Epithelial cell of prostate (primary cell): ENCODE data around the gene PLXNB2.
A peak's percentile ranks its signal among the peaks of the same experiment; 100 is the strongest.

ENCODE experiments used
- DNase-seq: peaks from one replicate; pipeline ENCODE4 v3.0.0-alpha.2; 2011; ENCODE audit warnings: low read depth, low spot score
- H3K27ac ChIP-seq: fragments of 450-650 bp; 2 replicates; pipeline ENCODE4 v1.5.1; 2017; ENCODE audit warnings: mild to moderate bottlenecking

The PLXNB2 gene

GRCh38 chr22:50243685-50244419 lies 63.6 kb downstream of the PLXNB2 start:
- H3K27ac ChIP-seq, result peak overlapping the region; percentile 86
- DNase-seq, result no peak

GRCh38 chr22:50242406-50242949 lies 65.0 kb downstream of the PLXNB2 start:
- no peak for DNase-seq
- H3K27ac ChIP-seq, result no peak overlapping the region

GRCh38 chr22:50238755-50239154 lies 68.7 kb downstream of the PLXNB2 start:
- no peak overlapping the region for H3K27ac ChIP-seq
- DNase-seq, result no peak

DNA sequence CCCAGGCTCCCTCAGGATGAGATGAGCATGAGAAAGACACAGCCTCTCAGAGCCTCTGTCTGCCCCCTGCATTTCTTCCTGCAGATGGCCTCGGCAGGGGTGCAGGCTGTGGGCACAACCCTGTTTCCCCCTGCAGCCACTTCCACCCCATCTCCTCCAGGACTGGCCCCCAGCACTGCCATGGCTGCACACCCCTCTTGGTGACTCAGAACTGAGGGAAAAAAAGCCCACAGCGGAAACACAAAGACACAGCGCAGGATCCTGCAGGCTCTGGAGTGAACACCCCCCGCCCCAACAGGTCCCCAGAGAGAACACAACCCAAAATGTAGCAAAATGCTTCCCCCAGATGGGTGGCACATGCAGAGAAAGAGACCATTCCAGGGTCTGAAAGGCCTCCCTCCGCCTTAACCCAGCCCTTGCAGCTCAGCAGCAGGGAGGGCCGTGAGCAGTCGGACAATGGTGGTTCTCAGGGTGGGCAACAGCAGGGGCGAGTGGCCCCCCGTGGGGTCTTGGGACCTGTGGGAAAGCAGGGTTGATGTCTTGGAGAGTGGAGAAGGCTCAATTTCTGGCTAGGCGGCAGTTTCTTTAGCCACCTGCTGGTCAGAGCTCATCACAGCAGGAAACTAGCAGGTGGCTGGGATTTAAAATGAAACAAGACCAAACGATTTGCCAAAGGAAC lies 70.6 kb downstream of the PLXNB2 start:
- no peak overlapping the region for H3K27ac ChIP-seq
- DNase-seq, result no peak

DNA sequence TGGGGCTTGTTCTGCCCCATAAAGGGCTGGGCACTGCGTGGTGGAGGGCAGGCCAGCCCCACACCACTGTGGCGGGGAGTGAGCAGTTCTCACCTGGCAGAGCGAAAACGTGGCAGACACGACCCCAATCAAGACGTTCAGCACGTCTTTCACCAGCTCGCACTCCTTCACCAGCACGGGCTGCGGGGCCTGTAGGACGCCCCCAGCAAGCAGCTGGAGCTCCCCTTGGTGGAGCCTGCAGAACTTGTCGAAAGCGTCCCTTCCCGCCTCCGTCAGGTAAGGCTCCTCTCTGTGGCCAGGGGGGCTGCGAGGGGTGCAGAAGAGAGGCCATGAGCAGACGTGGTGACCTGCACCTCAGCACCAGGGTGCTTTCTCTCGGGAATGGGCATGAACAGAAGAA lies 74.2 kb downstream of the PLXNB2 start:
- H3K27ac ChIP-seq, result no peak overlapping the region
- no peak for DNase-seq

DNA sequence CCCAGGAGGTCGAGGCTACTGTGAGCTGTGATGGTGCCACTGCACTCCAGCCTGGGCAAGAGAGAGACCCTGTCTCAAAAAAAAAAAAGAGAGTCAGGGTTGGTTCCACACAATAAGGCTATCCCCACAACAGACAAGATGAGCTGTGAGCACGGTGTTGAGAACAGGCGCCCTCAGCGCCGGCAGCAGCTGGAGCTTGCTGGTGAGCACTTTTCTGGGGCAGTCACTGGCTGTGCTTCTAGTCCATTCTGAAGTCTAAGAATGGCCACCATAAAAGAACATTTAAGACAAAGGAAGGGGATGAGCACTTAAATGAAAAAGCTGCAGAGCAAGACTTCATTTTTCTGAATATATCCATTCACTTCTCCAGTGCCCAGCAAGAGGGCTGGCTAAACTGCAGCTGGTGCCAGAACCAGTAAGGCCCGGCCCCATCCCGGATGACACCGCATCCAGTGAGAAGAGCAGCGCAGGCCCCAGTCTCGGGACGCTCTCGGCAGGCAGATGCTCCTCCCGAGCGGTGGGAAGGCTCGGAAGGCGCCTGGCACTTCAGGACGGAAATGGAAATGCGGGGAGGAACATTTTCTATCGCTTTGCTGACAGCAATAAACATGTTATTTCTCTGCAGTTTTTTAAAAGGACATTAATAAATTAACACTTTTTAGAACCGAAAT lies 74.8 kb downstream of the PLXNB2 start:
- DNase-seq, result no peak
- H3K27ac ChIP-seq, result no peak overlapping the region

DNA sequence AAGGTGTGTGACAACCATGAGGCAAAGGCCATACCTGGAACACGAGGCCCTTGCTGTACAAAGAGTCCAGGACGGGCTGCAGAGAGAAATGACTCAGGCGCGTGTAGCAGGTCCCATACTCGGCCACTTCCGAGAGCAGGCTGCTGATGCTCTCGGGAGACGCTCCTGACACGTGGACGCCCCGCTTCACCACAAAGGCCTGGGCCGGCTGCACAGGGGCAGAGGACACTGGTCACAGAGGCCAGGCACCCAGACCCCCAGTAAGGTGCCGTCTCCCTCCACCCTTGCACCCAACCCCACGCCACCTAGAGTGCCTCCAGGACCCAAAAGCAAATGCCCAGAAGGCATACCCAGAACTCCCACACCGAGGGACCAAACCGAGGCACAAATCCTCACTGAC lies 78.1 kb downstream of the PLXNB2 start:
- no peak overlapping the region for H3K27ac ChIP-seq
- no peak for DNase-seq

- no peak for DNase-seq
- H3K27ac ChIP-seq, result no peak overlapping the region
Measured at GRCh38 chr22:50228366-50228765, 79.1 kb downstream of the PLXNB2 start.

DNA sequence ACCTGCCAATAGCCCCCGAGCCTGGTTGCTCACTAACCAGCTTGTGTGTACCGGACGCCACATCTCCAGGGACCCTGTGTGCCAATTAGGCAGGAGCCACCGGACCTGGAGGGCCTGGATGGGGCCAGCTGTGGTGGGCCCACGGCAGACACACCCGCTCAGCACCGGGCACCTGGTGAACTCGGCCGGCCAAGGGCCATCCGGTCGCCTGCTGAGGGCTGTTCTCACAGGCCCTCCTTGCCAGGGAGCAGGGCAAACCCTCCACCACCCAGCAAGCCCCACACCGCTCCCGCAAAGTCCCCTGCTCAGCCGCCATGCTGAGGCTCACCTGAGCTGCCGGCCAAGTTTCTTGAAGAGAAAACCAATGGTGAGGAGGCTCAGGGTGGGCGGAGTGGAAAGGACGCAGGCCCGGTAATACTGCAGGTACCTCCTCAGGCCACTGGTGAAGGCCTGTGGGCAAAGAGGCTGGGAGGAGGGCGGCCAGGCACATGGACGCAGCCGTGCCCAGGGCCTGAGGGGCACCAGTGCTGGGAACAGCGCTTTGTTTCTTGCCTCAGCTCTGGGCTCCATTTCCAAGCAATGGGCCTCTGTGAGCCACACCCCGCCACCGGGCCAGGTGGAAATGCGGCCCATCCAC lies 79.7 kb downstream of the PLXNB2 start:
- H3K27ac ChIP-seq, result no peak overlapping the region
- no peak for DNase-seq

- DNase-seq, result no peak
- no peak overlapping the region for H3K27ac ChIP-seq
Measured at GRCh38 chr22:50226875-50227165, 80.6 kb downstream of the PLXNB2 start.

GRCh38 chr22:50226063-50226874 lies 81.2 kb downstream of the PLXNB2 start:
- H3K27ac ChIP-seq, result no peak overlapping the region
- no peak for DNase-seq

DNA sequence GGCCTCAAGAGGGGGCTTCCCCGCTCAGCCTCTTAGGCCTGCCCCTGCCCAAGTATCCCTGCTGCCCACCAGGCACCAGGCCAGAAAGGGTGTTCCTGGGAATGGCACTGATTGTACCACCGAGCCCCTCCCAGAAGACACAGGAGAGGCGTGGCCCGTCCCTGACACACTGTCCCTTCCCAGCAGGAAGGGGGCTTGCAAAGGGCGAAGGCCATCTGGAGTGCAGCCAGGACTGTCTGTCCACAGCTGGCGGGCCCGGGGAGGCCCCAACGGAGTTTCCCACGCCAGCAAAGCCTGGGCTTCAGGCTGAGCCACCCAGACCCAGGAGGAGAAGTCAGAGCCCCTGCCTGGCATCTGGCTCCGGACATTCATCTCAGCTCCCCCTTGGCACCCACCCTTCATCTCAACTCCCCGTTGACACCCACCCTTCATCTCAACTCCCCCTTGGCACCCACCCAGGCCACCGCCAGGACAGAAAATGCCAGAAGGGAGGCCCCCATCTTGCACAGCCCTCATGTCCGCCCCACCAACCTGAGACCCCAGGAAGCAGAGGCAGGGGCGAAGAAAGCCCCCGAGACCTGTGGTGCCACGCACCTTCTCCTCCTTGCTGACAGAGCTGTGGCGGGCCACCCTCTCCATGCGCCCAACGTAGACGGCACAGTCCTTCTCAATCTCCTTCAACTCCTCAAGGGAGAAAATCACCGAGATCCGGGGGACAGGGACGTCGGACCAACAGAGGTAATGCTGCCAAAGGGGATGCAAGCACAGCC lies 82.1 kb downstream of the PLXNB2 start:
- no peak overlapping the region for H3K27ac ChIP-seq
- DNase-seq, result no peak
